Gastrocnemius medialis (tissue), 4 donors: Measurements from ENCODE around the gene C20orf141.

Experiments used
- POLR2A ChIP-seq, 2 donors: fragments of 450-650 bp; IDR thresholded peaks; one replicate each; pipeline ENCODE4 v1.6.1; 2017; ENCODE audit warnings: antibody characterized with exemption in 2 of 2, mild to moderate bottlenecking in 2 of 2, moderate library complexity in 2 of 2
- TF ChIP-seq, protein P1 (sequence below), 5 experiments: fragments of 450-650 bp in 3 of 5; fragments of 200-600 bp in 2 of 5; sonication (generic) in 2 of 5; IDR thresholded peaks in 4 of 5; conservative IDR thresholded peaks in 1 of 5; 1 replicate in 4 of 5; 2 replicates in 1 of 5; pipeline ENCODE4 v1.5.1; 2016 to 2019; ENCODE audit warnings: antibody characterized with exemption in 5 of 5, mild to moderate bottlenecking in 3 of 5, moderate library complexity in 3 of 5

DNA sequence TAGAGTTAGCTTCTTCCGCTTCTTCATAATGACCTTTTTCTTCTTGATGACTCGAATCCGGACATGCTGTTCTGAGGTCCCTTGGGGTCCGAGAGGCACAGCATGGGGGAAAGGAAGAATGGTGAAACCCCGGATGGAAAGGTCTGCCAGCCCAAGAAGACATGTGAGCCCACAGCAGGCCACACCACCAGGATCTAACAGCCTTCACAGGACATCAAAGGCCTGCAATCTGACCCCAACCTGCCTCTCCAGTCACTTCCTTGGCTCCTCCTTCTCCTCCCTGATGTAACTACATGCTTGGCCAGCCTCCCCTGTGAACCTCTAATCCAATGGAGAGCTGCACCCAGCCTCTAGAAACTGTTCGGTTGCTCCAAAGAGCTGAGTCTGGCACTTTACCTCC, 16.0 kb upstream of the C20orf141 start:
- TF ChIP-seq POLR2A (IDR thresholded peaks at IDR 0.05): no peak
- TF ChIP-seq, protein P1, sequence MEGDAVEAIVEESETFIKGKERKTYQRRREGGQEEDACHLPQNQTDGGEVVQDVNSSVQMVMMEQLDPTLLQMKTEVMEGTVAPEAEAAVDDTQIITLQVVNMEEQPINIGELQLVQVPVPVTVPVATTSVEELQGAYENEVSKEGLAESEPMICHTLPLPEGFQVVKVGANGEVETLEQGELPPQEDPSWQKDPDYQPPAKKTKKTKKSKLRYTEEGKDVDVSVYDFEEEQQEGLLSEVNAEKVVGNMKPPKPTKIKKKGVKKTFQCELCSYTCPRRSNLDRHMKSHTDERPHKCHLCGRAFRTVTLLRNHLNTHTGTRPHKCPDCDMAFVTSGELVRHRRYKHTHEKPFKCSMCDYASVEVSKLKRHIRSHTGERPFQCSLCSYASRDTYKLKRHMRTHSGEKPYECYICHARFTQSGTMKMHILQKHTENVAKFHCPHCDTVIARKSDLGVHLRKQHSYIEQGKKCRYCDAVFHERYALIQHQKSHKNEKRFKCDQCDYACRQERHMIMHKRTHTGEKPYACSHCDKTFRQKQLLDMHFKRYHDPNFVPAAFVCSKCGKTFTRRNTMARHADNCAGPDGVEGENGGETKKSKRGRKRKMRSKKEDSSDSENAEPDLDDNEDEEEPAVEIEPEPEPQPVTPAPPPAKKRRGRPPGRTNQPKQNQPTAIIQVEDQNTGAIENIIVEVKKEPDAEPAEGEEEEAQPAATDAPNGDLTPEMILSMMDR (IDR thresholded peaks at IDR 0.05 in 4 of 5, conservative IDR thresholded peaks at IDR 0.05 in 1 of 5): no peak
